HG03571 (cell line): ENCODE data around the gene MARCHF10.

Experiments used
- ATAC-seq: cut with Tn5 transposase; IDR thresholded peaks from one replicate; pipeline ENCODE4 v1.9.1; 2021; ENCODE audit not compliant: unreplicated experiment

Gene MARCHF10

DNA sequence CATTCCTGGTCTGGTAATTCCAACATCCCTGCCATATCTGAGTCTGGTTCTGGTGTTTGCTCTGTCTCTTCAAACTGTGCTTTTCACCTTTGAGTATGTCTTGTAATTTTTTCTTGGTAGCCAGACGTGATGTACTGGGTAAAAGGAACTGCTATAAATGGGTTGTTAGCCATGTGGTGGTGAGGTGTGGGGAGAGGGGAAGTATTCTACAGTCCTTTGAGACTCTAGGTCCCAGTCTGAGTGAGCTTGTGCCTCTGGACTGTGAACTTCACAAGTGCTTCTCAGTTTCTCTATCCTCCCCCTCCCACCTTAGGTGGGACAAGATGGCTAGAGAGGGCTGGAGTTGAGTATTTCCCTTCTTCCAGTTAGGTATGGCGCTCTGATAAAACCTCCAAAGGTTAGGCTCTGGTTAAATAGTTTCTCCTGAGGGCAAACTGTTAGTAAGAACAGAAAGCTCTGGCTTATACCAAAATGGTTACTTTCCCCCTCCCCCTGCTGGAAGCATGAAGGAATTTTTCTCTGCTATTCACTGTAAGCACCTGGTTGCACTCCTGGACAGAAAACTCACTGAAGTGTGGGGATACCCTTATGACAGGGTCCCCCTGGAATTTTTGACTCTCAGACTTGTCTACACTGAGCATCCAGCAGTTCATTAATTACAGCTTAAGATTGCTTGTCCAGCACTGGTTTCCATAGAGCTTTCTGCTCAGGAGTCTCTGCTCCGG lies 87.8 kb downstream of the MARCHF10 start:
- ATAC-seq, result no peak

DNA sequence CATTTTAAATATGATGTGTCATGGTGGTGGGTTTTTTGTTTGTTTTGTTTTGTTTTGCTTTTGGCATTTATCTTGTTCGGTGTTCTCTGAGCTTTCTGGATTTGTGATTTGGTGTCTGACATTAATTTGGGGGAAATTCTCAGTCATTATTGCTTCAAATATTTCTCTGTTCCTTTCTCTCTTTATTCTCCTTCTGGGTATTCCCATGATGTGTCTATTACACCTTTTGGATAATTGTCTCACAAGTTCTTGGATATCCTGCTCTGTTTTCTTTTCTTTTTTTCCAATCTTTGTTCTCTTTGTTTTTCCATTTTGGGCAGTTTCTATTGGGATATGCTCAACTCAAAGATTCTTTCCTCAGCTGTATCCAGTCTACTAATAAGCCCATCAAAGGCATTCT lies 88.5 kb downstream of the MARCHF10 start:
- no peak for ATAC-seq

DNA sequence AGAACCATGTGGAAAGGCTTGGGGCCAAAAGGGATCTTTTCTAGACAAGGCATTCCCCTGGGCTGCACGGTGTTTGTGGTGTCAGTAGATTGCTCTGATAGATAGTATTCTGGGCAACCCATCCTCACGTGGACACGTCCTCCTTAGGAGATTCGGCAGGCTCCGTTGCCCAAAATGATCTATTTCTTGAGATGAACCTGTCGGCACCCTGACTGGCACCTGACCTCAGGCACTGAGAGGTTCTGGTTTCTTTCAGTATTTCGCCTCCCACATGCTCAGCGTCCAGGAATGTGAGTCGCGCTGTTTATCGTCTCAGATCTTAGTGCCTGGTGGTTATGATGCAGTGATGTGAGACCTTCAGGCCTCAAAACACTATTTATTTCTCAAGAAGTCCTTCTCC lies 89.7 kb downstream of the MARCHF10 start:
- no peak for ATAC-seq

GRCh38 chr17:62717889-62718288 lies 90.2 kb downstream of the MARCHF10 start:
- no peak for ATAC-seq

DNA sequence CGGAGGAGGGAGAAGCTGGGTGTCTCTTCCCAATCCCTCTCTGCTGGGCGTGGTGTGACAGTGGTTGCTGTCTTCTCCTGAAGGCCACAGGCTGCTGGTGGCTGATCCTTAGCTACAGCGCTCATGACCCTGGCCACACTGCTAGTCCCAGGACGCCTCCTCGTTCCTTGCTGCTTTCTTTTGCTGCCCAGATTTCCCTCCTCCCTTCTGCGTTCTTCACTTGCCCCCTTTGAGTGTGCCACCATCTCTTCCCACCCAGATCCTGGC lies 90.6 kb downstream of the MARCHF10 start:
- ATAC-seq, result no peak

DNA sequence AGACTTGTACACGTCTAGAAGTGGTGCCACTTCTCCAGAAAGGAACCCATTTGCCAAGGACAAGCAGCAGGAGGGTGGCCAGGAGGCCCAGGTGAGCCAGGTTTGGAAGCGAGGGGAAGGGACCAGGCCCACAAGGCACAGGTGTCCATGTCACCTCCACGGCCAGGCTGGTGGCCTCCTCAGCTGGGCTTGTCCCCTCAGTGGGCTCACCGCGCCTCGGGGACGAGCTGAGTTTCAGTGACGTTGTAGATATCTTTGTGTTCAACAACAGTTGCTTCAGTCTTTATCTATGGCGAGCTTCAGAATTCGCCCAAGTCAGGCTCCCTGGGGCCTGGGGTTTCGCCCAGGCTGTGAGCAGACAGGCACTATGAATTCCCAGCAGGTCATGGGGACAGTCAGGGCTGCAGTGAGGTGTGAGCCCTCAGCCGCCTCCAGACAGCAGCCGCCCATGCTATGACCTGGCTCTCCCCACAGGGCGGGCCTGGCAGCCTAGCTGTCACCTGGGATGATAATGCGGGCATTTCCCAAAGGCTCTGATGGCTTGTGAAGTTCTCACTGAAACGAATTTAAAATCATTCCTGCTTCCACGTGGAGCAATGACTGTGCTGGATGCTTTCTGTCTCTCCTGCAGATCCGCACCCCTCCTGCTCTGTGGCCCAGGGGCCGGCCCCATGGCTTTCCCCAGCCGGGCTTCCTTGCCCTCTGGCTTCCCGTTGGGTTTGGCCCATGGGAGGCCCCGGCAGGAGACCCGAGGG lies 91.1 kb downstream of the MARCHF10 start:
- ATAC-seq, result no peak

DNA sequence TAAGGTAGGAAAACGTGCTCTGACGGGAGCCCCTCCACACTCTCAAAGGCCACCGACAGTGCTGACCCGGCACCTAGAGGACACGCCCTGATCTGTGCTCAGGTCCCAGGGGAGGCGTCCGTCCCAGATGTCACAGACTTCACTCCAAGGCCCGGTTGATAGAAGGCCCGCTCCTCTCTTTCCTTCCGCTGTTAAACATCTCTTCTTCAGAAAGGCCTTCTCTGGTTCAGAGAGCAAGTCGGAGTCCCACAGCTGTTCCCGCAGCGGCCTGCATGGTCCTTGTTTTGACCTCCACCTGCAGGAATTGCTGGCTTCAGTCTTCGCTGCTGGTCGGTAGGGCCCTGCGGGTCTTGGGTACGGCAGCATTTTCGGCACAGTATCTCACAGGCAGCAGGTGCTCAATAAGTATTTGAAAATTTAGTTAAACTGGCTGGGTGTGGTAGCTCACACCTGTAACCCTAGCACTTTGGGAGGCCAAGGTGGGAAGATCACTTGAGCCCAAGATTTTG lies 92.2 kb downstream of the MARCHF10 start:
- ATAC-seq, result no peak

- ATAC-seq, result no peak
These were observed 93.9 kb downstream of the MARCHF10 start for GRCh38 chr17:62714016-62714777.

GRCh38 chr17:62713086-62713881 lies 94.8 kb downstream of the MARCHF10 start:
- no peak for ATAC-seq

- no peak for ATAC-seq
These were observed 95.9 kb downstream of the MARCHF10 start for GRCh38 chr17:62712171-62712581.

GRCh38 chr17:62708587-62708986 lies 99.5 kb downstream of the MARCHF10 start:
- no peak for ATAC-seq

DNA sequence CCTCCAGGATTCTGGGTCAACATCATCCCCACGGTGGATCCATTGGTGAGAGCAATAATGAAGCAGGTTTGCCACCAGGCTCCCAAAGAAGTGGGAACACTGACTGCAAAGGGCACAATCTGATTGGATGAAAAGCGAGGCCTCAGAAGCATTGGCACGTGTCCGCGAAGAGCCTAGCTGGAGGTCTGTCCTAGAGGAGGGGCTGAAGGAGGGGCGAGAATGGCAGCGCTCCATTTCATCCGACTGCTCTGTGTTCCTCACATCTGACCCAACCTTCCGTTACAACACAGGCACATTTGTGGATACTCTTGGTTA lies 100.7 kb downstream of the MARCHF10 start:
- ATAC-seq, result no peak

DNA sequence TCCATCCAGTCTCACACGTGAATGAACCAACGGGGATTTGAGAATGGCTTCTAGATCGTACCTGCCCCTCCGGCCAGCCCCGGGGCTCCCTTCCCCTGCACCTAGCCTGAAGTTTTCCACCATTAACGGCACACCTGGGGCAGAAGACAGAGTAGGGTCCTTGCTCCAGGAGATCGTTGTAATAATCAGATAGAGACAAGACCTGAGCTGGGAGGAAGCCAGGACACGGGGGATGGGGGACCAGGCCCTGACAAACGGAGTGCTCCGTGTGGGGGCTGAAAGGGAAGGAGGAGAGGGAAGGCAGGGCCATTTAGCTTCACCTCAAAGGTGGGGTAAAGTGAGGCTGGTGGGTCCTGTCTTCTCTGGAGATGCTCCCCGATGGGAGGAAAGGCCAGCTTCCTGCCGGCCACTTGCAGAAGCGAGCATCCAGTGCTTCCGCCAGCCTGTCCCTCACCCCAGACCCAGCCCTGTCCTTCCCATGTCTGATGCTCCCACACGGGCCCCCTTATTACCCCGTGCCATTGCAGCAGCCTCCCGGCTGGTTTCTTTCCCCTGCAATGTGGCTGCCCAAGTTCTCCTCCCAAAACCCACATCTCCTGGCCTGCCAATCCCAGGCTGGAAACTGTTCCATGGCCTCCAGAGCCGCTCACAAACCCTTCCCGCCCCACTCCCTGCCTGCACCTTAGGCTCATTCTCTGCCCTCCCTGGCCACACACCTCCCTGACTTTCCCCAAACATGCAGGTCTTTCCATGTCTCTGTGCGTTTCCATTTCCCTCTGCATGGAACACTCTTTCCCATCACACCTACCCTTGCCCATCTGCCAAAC lies 101.3 kb downstream of the MARCHF10 start:
- ATAC-seq, result no peak

DNA sequence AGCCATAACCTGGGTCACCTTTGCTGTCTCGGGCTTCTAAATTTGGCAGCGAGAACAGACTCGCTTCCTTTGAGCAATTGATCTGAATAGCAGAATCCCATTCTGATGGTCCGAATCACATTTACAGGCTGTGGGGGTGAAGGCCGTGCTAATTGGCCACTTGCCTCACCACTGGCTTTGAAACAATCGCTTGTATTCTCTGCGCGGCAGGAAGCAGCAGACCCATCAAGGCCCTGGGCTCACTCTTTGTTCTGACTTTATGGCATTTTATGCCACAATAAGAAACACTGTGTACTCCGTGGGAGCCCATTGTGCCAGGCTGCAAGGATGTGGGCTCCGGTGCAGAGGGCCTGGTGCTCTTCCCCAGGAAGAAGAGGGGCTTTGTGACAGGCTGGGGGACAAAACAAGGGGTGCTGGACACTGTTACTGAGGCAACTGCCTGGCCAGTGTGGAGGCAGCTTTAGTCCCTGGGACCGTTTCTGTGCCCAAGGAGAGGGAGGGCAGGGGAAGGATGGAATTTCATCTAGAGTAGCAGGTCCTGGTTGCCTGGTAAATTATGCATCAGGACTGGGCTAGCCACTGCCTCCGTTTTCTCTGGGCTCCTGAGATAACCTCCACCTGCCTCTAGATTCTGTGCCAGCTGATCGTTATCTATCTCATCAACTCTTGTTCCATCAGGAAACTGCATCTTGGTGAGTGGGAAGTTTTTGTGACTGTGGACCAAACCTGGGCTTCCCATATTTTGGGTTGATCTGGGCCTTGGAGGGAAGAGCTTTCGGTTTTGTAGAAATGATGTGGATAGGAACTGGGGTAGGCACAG lies 102.1 kb downstream of the MARCHF10 start:
- ATAC-seq, result no peak

GRCh38 chr17:62705156-62705777 lies 102.8 kb downstream of the MARCHF10 start:
- ATAC-seq, result no peak

GRCh38 chr17:62704381-62704971 lies 103.6 kb downstream of the MARCHF10 start:
- no peak for ATAC-seq

- peak; percentile 81 for ATAC-seq
These were observed 104.2 kb downstream of the MARCHF10 start for GRCh38 chr17:62703776-62704380.

DNA sequence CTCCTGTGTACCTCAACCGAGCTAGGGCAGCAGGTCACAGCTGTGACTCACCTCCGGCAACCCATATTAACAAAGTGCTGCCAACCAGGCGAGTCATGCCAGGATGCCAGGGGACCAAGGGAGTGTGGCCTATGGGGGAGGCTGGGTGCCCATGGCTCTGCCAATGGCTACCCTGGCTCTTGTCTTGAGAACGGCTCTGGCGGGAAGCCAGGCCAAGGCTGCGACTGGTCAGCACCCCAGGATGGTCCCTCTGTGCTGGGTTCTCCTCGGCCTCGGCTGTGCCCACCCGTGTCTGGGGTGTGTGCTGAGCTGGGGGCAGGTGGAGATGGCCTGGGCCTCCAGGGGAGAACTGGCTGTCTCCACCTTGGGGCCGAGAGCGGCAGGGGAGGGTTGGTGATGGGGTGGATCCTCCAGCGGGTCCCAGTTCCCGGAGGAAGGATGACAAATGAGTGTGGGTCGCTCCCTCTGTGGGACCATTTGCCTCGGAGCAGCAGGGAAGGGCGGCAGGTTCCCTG lies 104.8 kb downstream of the MARCHF10 start:
- no peak for ATAC-seq
